Measurements from ENCODE around the gene CYSLTR1.
A peak's percentile ranks its signal among the peaks of the same experiment; 100 is the strongest.

CYSLTR1 gene

DNA sequence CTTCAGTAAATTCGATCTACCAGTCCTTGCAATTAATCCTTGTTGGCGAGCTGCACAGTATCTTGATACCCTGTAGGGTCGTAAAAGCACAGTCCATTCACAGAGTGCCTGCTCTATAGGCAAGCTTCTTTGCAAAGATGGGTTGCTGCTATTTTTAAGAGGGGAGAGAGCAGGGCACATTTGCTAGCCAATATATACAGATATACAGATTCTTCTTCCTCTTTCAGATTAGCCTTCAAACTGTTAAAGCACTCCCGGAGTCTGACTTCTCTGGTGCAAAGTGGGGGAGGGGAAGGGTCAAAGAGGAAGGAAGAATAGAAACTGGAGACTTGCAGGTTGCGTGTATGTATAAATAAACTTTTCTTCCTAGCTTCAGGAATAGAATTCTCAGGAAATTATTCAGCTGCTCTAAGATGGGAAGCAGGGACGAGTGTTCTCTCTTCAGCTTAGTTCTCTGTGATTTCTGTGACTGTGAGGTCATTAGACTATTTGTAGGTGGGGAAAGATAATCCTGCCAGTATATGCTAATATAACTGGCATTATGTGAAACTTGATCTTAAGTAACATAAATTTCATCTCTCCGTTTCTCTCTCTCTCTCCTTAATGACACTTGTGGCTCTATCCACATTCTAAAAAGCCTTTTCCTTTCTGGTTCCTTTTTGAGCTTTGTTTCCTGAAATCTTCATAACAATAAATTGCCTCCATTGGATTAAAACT is at the start of gene CYSLTR1:
TSS of gene CYSLTR1 (minus strand) at position 242 of the 717 bp plus-strand sequence. CDS start 53,865 bp downstream, outside the sequence.
- H3K4me3 ChIP-seq (replicated peaks in 1 of 2; ENCODE audit: low read depth in 2 of 2, low read length in 2 of 2) = no peak within 1 kb of the TSS
- DNase-seq (ENCODE audit: low read depth in 2 of 2) = no peak
- no peak for TF ChIP-seq CTCF (IDR thresholded peaks at IDR 0.05; ENCODE audit: low read depth, low read length)

- no peak for DNase-seq (ENCODE audit: low read depth in 2 of 2)
- TF ChIP-seq CTCF (IDR thresholded peaks at IDR 0.05; ENCODE audit: low read depth, low read length) = no peak
- H3K4me3 ChIP-seq (replicated peaks in 1 of 2; ENCODE audit: low read depth in 2 of 2, low read length in 2 of 2) = no peak overlapping the region
Measured at GRCh38 chrX:78377186-78377585, 49.8 kb upstream of the CYSLTR1 start.

DNA sequence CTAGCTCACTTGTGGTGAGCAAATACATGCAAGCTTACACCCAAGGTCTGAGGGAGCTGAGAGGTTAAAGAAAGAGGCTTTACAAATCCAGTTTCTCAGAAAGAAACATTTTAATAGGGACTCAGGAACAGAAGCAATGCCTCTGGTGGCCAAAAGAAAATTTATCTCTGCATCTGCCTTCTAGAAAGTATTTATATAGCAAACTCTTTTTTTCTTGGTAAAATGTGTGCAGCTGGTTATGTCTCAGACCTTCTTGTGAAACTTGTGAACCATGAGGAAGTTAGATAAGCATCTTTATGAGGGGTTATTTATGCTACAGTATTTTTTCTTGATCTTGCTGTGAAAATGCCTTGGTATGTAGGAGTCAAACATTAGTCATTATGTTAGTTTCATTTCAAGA is 48.5 kb upstream of the CYSLTR1 start:
- TF ChIP-seq CTCF (IDR thresholded peaks at IDR 0.05; ENCODE audit: low read depth, low read length) = peak; percentile 2
- peak; percentile 1 to 25 for DNase-seq (ENCODE audit: low read depth in 2 of 2)
- no peak overlapping the region for H3K4me3 ChIP-seq (replicated peaks in 1 of 2; ENCODE audit: low read depth in 2 of 2, low read length in 2 of 2)

DNA sequence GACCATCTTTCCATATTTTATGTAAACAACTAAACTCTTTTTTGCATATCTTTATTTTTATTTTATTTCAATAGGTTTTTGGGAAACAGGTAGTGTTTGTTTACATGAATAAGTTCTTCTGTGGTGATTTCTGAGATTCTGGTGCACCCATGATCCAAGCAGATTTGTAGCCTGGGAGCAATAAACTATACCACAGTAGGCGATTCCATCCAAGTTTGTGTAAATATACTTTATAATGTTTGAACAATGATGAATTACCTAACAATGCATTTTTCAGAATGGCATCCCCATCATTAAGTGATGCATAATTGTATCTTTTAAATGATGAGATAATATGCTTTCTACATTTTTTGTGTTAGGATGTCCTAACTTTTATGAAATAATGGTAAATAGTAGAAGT is 39.2 kb upstream of the CYSLTR1 start:
- DNase-seq (ENCODE audit: low read depth in 2 of 2) = no peak
- H3K4me3 ChIP-seq (replicated peaks in 1 of 2; ENCODE audit: low read depth in 2 of 2, low read length in 2 of 2) = no peak overlapping the region
- TF ChIP-seq CTCF (IDR thresholded peaks at IDR 0.05; ENCODE audit: low read depth, low read length) = no peak

GRCh38 chrX:78357342-78358055 is 30.1 kb upstream of the CYSLTR1 start:
- DNase-seq (ENCODE audit: low read depth in 2 of 2) = no peak
- H3K4me3 ChIP-seq (replicated peaks in 1 of 2; ENCODE audit: low read depth in 2 of 2, low read length in 2 of 2) = no peak overlapping the region
- TF ChIP-seq CTCF (IDR thresholded peaks at IDR 0.05; ENCODE audit: low read depth, low read length) = no peak

DNA sequence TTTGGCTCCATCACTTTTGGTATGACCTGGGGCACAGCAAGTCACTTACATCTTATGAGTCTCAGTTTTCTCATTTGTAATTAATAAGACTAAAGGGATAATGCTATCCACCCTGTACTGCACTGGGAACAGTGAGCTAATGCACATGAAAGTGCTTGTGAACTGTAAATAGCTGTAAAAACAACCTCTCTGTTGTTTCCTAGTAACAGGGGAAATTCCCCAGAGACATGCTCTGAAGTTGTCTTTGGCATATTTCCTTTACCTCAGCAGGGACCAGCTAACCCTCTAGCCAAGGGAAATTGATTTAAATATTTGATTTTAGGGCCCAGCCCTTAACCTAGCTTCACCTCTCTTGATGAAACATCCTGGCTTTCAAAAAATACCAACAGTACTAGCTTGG is 6.1 kb upstream of the CYSLTR1 start:
- no peak for TF ChIP-seq CTCF (IDR thresholded peaks at IDR 0.05; ENCODE audit: low read depth, low read length)
- H3K4me3 ChIP-seq (replicated peaks in 1 of 2; ENCODE audit: low read depth in 2 of 2, low read length in 2 of 2) = no peak overlapping the region
- DNase-seq (ENCODE audit: low read depth in 2 of 2) = peak; percentile 0 to 55
